ENCODE data around the gene ULBP1.
"Not testable (repeated sequence)": the region's sequence is repeated elsewhere in the genome, so short reads cannot be mapped to it uniquely, and the experiment has no call there.

- not testable (repeated sequence) for TF ChIP-seq CTCF (IDR thresholded peaks at IDR 0.05 in 4 of 5, conservative IDR thresholded peaks at IDR 0.05 in 1 of 5); POLR2A (IDR thresholded peaks at IDR 0.05)
Measured at GRCh38 chr6:150013785-150014622, 50.3 kb downstream of the ULBP1 start.

All from gastrocnemius medialis (tissue), 4 donors.